Astrocyte of the cerebellum (primary cell): ENCODE results near the gene KDELR3.

Source experiments
- DNase-seq: peaks from one replicate; pipeline ENCODE4 v3.0.0-alpha.2; 2011; ENCODE audit warnings: low read depth
- H3K4me3 ChIP-seq: 2 replicates; pipeline ENCODE4 v1.5.1; 2011; ENCODE audit warnings: mild to moderate bottlenecking, low read depth, low read length, moderate library complexity
- CTCF ChIP-seq: IDR thresholded peaks from 2 replicates; pipeline ENCODE4 v1.5.1; 2012; ENCODE audit warnings: low read length, low read depth, moderate library complexity, mild to moderate bottlenecking; ENCODE audit errors: missing control alignments
- in situ Hi-C: cut with HindIII; loops from 2 replicates; pipeline ENCODE4 v1.10.0; 2017; ENCODE audit warnings: low sequenced_read_pairs

The KDELR3 gene

GRCh38 chr22:38494939-38495338 lies 27.0 kb downstream of the KDELR3 start:
- H3K4me3 ChIP-seq, result no peak overlapping the region
- TF ChIP-seq CTCF, result no peak
- no peak for DNase-seq
- in situ Hi-C loops, result no loop called here

- H3K4me3 ChIP-seq, result no peak overlapping the region
- TF ChIP-seq CTCF, result no peak
- in situ Hi-C loops, result no loop called here
- no peak for DNase-seq
Observed at GRCh38 chr22:38497869-38498268, 30.0 kb downstream of the KDELR3 start.

- H3K4me3 ChIP-seq, result peak overlapping the region; percentile 94
- no peak for DNase-seq
- no peak for TF ChIP-seq CTCF
- in situ Hi-C loops, result no loop called here
Observed at GRCh38 chr22:38501797-38502672, 34.1 kb downstream of the KDELR3 start.

- in situ Hi-C loops, result no loop called here
- TF ChIP-seq CTCF, result no peak
- peak overlapping the region; percentile 94 for H3K4me3 ChIP-seq
- no peak for DNase-seq
Observed at GRCh38 chr22:38503021-38503420, 35.1 kb downstream of the KDELR3 start.

- DNase-seq, result no peak
- in situ Hi-C loops, result no loop called here
- no peak for TF ChIP-seq CTCF
- peak overlapping the region; percentile 94 for H3K4me3 ChIP-seq
Observed at GRCh38 chr22:38504731-38505540, 37.0 kb downstream of the KDELR3 start.

GRCh38 chr22:38505541-38506117 lies 37.7 kb downstream of the KDELR3 start:
- TF ChIP-seq CTCF, result no peak

More at GRCh38 chr22:38505541-38506117, 37.7 kb downstream of the KDELR3 start:
- peak overlapping the region; percentile 94 for H3K4me3 ChIP-seq
- DNase-seq, result peak; percentile 29
- in situ Hi-C loops, result no loop called here
